Liver (tissue), 9 donors: Measurements from ENCODE around the gene ZNF273. TPM values are rescaled to one million over a fixed set of nuclear protein-coding genes. Genes with fewer than 3 reads are reported as not detected.
A peak's percentile ranks its signal among the peaks of the same experiment; 100 is the strongest.

Experiments used
- DNase-seq: peaks from one replicate; pipeline ENCODE4 v3.0.0-alpha.2; 2017; ENCODE audit warnings: low spot score
- H3K27ac ChIP-seq, 2 donors: one replicate each; pipeline ENCODE4 v1.7.0; 2013; ENCODE audit warnings: inconsistent platforms in 2 of 2, low read length in 2 of 2, control low read depth in 1 of 2, low read depth in 1 of 2, mild to moderate bottlenecking in 1 of 2
- H3K27me3 ChIP-seq, 4 donors: one replicate each; pipeline versions ENCODE4 v1.6.1 to v1.7.0; 2013; ENCODE audit warnings: low read length in 3 of 4, inconsistent platforms in 1 of 4, mild to moderate bottlenecking in 1 of 4, moderate library complexity in 1 of 4; ENCODE audit not compliant: control insufficient read depth in 4 of 4, insufficient read depth in 4 of 4
- H3K36me3 ChIP-seq, 4 donors: one replicate each; pipeline versions ENCODE4 v1.6.1 to v1.7.0; 2013; ENCODE audit warnings: low read length in 3 of 4, mild to moderate bottlenecking in 3 of 4, low read depth in 1 of 4, moderate library complexity in 1 of 4; ENCODE audit not compliant: control insufficient read depth in 4 of 4, insufficient read depth in 3 of 4
- H3K4me1 ChIP-seq, 4 donors: one replicate each; pipeline versions ENCODE4 v1.6.1 to v1.7.0; 2013; ENCODE audit warnings: low read length in 3 of 4, mild to moderate bottlenecking in 3 of 4, moderate library complexity in 1 of 4; ENCODE audit not compliant: control insufficient read depth in 4 of 4, insufficient read depth in 4 of 4
- H3K4me3 ChIP-seq, 3 donors: one replicate each; pipeline versions ENCODE4 v1.6.1 to v1.7.0; 2013; ENCODE audit warnings: low read length in 3 of 3, control low read depth in 1 of 3, low read depth in 1 of 3, mild to moderate bottlenecking in 1 of 3
- H3K9ac ChIP-seq, 2 donors: one replicate each; pipeline ENCODE4 v1.7.0; 2013; ENCODE audit warnings: low read length in 2 of 2, mild to moderate bottlenecking in 2 of 2, moderate library complexity in 2 of 2, control low read depth in 1 of 2, low read depth in 1 of 2
- H3K9me3 ChIP-seq, 4 donors: one replicate each; pipeline versions ENCODE4 v1.6.1 to v1.7.0; 2013; ENCODE audit warnings: low read length in 3 of 4; ENCODE audit not compliant: control insufficient read depth in 4 of 4
- ATF3 ChIP-seq: IDR thresholded peaks from 2 replicates; pipeline ENCODE4 v1.6.1; 2016; ENCODE audit warnings: antibody characterized with exemption
- CTCF ChIP-seq: fragments of 150-350 bp; IDR thresholded peaks from 2 replicates; pipeline ENCODE4 v1.5.1; 2017; ENCODE audit warnings: improper control_type of control experiment, low read depth, low read length; ENCODE audit not compliant: missing input control
- EGR1 ChIP-seq, 2 donors: IDR thresholded peaks; 2 replicates each; pipeline ENCODE4 v1.6.1; 2016 to 2018; ENCODE audit warnings: antibody characterized with exemption in 2 of 2, low read depth in 2 of 2
- FOXA1 ChIP-seq: IDR thresholded peaks from 2 replicates; pipeline ENCODE4 v1.6.1; 2016; ENCODE audit warnings: antibody characterized with exemption
- GABPA ChIP-seq, 2 donors: IDR thresholded peaks in 1 of 2; conservative IDR thresholded peaks in 1 of 2; 2 replicates each; pipeline ENCODE4 v1.6.1; 2016; ENCODE audit warnings: antibody characterized with exemption in 2 of 2, mild to moderate bottlenecking in 1 of 2, moderate library complexity in 1 of 2
- HNF4A ChIP-seq, 2 donors: conservative IDR thresholded peaks; 2 replicates each; pipeline ENCODE4 v1.6.1; 2016; ENCODE audit warnings: antibody characterized with exemption in 2 of 2, mild to moderate bottlenecking in 2 of 2
- NR2F2 ChIP-seq: IDR thresholded peaks from 2 replicates; pipeline ENCODE4 v1.6.1; 2016; ENCODE audit warnings: antibody characterized with exemption
- RAD21 ChIP-seq, 2 donors: IDR thresholded peaks; 2 replicates each; pipeline ENCODE4 v1.6.1; 2016; ENCODE audit warnings: antibody characterized with exemption in 2 of 2, mild to moderate bottlenecking in 2 of 2
- RXRA ChIP-seq, 2 donors: IDR thresholded peaks; 2 replicates each; pipeline ENCODE4 v1.6.1; 2017 to 2018; ENCODE audit warnings: antibody characterized with exemption in 2 of 2, mild to moderate bottlenecking in 1 of 2
- SP1 ChIP-seq: IDR thresholded peaks from 2 replicates; pipeline ENCODE4 v1.6.1; 2018; ENCODE audit warnings: antibody characterized with exemption, mild to moderate bottlenecking
- TAF1 ChIP-seq: conservative IDR thresholded peaks from 2 replicates; pipeline ENCODE4 v1.6.1; 2016; ENCODE audit warnings: antibody characterized with exemption, mild to moderate bottlenecking
- YY1 ChIP-seq: IDR thresholded peaks from 2 replicates; pipeline ENCODE4 v1.6.1; 2016; ENCODE audit warnings: antibody characterized with exemption, mild to moderate bottlenecking
- ZBTB33 ChIP-seq: IDR thresholded peaks from 2 replicates; pipeline ENCODE4 v1.6.1; 2016; ENCODE audit warnings: antibody characterized with exemption
- WGBS: extraction: QIAGEN DNeasy Blood & Tissue Kit; methylation state at CpG from one replicate; pipeline ENCODE4 v1.1.7; 2013; 5-methylcytosine and 5-hydroxymethylcytosine counted together
- polyA plus RNA-seq, 2 donors: library from polyadenylated mRNA; stranded (reverse) in 1 of 2; unstranded in 1 of 2; fragments of 200-250 nt in 1 of 2; fragments of >200 nt in 1 of 2; fragmentation: Nextera tagmentation in 1 of 2; extraction: Ambion mirVana in 1 of 2; gene quantifications; one replicate each; pipeline versions ENCODE4 v1.2.1 to v1.2.3, GENCODE V29; 2013 to 2015
- total RNA-seq, 2 donors: library from RNA; depleted of rRNA; stranded (reverse); fragments of >200 nt; gene quantifications; one replicate each; pipeline ENCODE4 v1.2.3, GENCODE V29; 2014
- TF ChIP-seq, protein P1 (sequence below): IDR thresholded peaks from 2 replicates; pipeline ENCODE4 v1.6.1; 2016; ENCODE audit warnings: antibody characterized with exemption, mild to moderate bottlenecking
- donor health status: healthy.
- donor health status: healthy.
- donor health status: healthy.
- donor health status: healthy.
- donor health status: healthy.

The ZNF273 gene
- total and polyA plus RNA-seq, 4 donors = 0.43 to 14.9 (median 0.73) TPM

GRCh38 chr7:64867863-64868440 is 35.1 kb upstream of the ZNF273 start:
- no peak overlapping the region for H3K27ac ChIP-seq
- no peaks in the 10 kb centered on the region for H3K27me3 ChIP-seq
- H3K9ac ChIP-seq = no peak overlapping the region
- WGBS = 90% methylated on average over 18 of the region's 18 CpGs
- TF ChIP-seq RXRA (IDR thresholded peaks at IDR 0.05) = no peak
- no peak for TF ChIP-seq CTCF
- no peak for TF ChIP-seq HNF4A (conservative IDR thresholded peaks at IDR 0.05)
- no peak for TF ChIP-seq SP1
- no peak for TF ChIP-seq NR2F2
- TF ChIP-seq ZBTB33 = no peak
- no peak for TF ChIP-seq GABPA (IDR thresholded peaks at IDR 0.05 in 1 of 2, conservative IDR thresholded peaks at IDR 0.05 in 1 of 2)
- TF ChIP-seq ATF3 = no peak
- TF ChIP-seq FOXA1 = no peak
- TF ChIP-seq YY1 = no peak
- no peak for TF ChIP-seq RAD21 (IDR thresholded peaks at IDR 0.05)
- TF ChIP-seq, protein P1, sequence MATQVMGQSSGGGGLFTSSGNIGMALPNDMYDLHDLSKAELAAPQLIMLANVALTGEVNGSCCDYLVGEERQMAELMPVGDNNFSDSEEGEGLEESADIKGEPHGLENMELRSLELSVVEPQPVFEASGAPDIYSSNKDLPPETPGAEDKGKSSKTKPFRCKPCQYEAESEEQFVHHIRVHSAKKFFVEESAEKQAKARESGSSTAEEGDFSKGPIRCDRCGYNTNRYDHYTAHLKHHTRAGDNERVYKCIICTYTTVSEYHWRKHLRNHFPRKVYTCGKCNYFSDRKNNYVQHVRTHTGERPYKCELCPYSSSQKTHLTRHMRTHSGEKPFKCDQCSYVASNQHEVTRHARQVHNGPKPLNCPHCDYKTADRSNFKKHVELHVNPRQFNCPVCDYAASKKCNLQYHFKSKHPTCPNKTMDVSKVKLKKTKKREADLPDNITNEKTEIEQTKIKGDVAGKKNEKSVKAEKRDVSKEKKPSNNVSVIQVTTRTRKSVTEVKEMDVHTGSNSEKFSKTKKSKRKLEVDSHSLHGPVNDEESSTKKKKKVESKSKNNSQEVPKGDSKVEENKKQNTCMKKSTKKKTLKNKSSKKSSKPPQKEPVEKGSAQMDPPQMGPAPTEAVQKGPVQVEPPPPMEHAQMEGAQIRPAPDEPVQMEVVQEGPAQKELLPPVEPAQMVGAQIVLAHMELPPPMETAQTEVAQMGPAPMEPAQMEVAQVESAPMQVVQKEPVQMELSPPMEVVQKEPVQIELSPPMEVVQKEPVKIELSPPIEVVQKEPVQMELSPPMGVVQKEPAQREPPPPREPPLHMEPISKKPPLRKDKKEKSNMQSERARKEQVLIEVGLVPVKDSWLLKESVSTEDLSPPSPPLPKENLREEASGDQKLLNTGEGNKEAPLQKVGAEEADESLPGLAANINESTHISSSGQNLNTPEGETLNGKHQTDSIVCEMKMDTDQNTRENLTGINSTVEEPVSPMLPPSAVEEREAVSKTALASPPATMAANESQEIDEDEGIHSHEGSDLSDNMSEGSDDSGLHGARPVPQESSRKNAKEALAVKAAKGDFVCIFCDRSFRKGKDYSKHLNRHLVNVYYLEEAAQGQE = no peak
- no peaks in the 10 kb centered on the region for H3K4me1 ChIP-seq
- no peak overlapping the region for H3K4me3 ChIP-seq
- DNase-seq = no peak
- peaks cover 0 to 6% (median under 1%) of the 10 kb centered on the region in 4 donors for H3K9me3 ChIP-seq
- no peaks in the 10 kb centered on the region for H3K36me3 ChIP-seq

- Histone ChIP-seq H3K27ac (no peak overlapping the region), H3K4me3 (no peak overlapping the region), H3K36me3 (no peaks in the 10 kb centered on the region), H3K9me3 (peaks cover 0 to 3% (median under 1%) of the 10 kb centered on the region in 4 donors), H3K4me1 (no peaks in the 10 kb centered on the region), H3K27me3 (no peaks in the 10 kb centered on the region), H3K9ac (no peak overlapping the region)
- peak; percentile 21 for DNase-seq
- WGBS = 89% methylated on average over 11 of the region's 11 CpGs
- TF ChIP-seq FOXA1 (no peak), HNF4A (conservative IDR thresholded peaks at IDR 0.05) (no peak), EGR1 (IDR thresholded peaks at IDR 0.05; ENCODE audit: low read depth in 2 of 2) (no peak), SP1 (no peak), NR2F2 (no peak), YY1 (no peak), TAF1 (no peak), CTCF (no peak), RXRA (IDR thresholded peaks at IDR 0.05) (no peak), ZBTB33 (no peak)
Measured at GRCh38 chr7:64868499-64868898, 34.6 kb upstream of the ZNF273 start.
